Stimulated activated CD4-positive, alpha-beta T cell treated with anti-CD3 and anti-CD28 coated beads, TNF-alpha, amount 100 ng/mL, for 48 hours (primary cell): Measurements from ENCODE around the gene PRKACA.

ENCODE experiments used
- DNase-seq, 3 donors: peaks; one replicate each; pipeline ENCODE4 v3.0.0-alpha.2; 2020; ENCODE audit warnings: low read depth in 3 of 3

Gene PRKACA

DNA sequence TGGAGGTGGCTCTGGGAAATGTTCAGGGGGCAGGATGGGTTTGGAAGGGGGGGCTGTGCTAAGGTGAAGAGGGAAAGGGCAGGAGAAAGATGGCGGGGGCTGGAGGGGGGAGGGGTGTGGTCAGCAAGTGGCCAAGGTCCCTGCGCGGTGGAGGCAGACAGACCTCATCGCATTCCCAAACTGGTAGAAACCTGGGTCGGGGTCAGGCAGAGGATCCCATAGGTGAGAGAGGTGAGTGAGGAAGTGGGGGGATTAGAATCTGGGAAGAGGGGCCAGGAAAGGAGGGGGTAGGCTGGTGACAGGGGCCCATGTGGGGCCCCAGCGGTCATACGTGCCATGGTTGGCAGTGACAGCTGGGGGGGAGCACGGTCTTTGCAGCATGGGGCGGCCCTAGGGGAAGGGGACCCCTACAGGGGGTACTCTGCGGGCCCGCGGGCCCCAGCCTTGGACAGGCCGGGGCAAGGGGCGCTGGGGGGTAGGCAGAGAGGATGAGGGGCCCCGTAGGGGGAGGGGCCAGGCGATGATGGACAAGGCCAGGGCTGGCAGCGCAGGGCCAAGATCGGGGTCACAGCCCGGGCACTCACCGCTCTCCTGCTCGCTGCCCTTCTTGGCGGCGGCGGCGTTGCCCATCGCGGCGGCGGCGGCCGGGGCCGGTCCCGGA, 514 bp downstream of the PRKACA start:
- no peak for DNase-seq

- no peak for DNase-seq
These were observed 1.0 kb downstream of the PRKACA start for GRCh38 chr19:14116525-14116917.

DNA sequence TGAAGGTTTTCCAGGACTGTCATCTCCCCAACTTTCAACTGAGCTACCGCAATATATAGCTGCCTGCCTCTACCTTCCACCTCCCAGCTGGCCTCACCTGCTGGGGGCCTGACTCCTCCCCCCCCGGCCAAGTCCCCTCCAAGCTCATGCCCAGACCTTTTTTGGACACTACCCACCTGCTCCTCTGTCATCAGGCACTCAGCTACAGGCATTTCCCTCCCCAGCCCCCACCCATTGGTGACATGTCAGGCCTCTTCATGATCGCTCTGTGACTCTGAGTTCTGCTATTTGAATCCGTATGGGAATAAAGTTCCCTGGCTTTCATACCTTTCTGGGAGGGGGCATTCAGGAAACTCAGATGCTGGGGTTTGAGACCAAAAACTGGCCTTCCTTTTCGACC, 1.8 kb downstream of the PRKACA start:
- no peak for DNase-seq

DNA sequence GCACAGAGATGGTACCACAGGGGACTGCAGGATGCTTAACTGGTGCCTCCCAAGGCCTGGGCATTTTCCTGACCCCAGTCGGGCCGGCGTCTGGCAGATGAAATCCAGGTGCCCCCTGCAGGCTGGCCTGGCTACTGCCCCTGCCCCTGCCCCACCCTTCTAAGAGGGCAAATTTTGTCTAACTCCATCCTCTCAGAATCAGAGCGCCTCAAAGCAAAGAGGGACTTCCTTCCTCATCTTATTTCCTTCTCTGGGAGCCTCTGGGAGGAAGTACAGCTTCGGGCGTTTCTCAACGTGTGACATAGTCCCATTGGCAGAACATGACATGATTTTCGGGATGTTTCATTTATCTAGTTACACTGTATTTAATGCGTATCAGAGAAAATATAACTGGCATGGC, 2.7 kb downstream of the PRKACA start:
- DNase-seq, result peak in 2 of 3 donors; percentile 31 to 49

GRCh38 chr19:14114439-14114838, 3.1 kb downstream of the PRKACA start:
- no peak for DNase-seq

DNA sequence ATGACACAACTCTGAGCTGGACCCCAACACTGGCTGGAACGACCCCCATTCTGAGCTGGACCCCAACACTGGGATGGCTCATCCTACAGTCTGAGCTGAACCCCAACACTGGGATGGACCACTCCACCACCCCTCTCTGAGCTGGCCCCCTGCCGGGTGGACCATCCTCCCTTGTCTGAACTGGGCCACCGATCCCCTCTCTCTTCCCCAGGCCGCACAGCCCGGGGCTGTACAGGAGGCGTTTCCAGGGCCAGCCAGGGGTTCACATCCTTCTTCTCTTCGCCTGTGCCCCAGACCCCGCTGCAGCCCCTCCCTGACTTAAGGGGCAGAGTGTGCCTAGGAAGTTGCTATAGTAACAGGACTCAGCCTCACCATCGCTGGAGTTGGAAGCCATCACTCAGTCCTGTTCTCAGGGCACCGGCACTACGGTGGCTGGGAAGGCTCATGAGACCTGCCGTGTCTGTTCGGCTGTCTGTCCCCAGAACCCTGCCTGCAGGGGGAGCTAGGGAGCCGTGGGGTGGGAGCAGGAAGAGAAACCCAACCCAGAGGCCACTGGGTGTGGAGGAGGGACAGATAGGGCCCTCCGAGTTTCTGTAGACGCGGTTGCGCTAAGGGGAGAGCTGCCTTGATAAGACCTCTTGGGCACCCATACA, 3.7 kb downstream of the PRKACA start:
- peak; percentile 36 to 55 (median 48) for DNase-seq

DNA sequence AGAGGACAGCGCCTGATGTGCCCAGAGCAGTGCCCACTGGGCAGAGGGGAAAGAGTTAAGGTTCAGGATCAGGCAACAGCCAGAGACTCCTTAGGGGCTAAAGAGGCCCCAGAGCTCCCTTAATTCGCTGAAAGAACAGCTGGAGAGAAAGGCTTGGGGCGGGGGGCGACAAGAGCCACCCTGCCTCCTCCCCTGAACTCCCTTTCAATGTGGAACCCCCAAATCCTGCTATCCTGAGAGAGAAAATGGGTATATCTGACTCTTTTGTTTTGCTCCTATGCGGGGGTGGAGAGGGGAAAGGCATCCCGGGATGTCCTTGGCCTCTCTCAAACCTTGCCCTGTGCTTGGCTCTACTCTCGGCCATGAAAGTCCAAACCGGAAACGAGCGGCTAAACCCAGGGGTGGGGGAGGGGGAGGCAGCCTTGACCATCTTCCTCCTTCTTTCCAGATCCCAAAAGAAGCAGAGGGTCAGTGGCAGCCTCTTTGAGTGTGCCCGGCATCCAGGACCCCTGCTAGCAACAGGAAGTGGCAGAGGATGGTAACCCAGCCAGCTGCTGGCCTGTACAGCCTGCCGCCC, 4.7 kb downstream of the PRKACA start:
- DNase-seq, result no peak

DNA sequence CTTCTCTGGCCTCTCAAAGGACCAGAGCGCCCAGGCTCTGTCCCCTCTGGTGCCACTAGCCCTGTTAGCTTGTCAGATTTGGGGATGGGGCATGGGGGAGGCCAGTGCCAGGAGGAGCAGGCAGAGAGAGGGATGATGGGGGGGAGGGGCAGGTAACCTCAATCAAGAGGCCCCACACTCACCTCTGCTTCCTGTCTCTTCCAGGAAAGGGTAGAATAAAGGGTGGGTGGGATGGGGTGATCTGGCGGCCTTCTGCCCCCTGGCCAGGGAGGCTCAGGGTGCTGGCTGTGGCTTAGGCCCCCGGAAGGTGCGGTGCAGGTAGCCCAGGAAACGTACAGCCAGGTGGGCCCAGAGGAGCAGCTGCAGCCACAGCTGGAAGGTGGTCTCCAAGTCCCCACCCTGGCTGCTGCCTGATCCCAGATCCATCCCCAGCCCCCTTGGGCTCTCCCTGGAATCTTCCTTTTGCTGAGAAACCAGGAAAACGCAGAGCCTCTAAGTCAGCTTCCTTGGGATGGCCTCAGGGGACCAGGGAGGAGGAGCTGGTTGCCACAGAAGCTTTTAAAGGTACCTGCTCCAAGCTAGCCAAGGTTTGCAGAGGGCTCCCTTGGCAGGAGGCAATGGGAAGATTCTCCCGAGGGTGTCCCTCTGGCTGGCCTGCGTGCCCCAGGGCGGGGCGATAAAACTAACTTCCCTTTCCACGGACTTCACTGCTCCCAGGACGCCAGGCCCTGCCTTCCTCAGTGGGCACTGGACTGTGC, 5.3 kb downstream of the PRKACA start:
- no peak for DNase-seq

- no peak for DNase-seq
These were observed 6.1 kb downstream of the PRKACA start for GRCh38 chr19:14111486-14111885.

GRCh38 chr19:14110650-14111049, 6.9 kb downstream of the PRKACA start:
- DNase-seq, result no peak

DNA sequence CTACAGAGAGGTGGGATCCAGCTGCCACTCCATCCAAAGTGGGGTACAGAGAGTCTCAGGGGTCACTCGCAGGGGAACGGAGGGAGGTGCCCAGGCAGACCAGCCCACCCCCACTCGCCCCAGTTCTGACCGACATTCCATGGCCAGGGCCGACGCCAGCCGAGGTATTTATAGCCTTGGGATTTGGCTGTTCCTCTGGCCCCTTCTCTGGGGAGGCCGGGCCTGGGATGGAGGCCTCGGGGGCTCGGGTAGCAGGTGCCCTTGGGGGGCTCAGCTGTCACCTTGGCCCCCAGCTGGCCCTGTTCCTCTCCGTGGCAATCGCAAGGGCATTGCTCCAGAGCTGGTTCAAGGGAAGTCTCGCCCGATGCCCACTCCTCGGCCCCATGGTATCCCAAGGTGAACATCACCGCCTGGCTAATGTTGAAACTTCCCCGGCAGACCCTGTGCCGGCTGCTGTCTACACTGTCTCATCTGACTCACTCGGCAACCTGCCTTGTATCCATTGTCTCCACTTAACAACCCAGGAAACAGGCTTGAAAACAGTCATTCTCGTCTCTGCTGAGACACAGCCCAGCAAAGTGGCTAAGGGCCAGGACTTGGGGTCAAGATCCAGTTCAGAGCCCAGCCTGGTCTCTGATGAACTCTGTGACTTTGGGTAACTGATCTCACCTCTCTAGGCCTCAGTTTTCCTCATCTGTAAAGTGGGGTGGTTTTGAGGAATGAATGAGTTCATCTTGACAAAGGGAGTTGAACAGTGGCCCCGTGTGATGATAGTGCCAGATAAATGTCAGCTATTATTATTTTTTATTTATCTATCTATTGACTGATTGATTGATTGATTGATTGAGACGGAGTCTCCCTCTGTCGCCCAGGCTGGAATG, 9.7 kb downstream of the PRKACA start:
- DNase-seq, result no peak

GRCh38 chr19:14106840-14107239, 10.7 kb downstream of the PRKACA start:
- no peak for DNase-seq

DNA sequence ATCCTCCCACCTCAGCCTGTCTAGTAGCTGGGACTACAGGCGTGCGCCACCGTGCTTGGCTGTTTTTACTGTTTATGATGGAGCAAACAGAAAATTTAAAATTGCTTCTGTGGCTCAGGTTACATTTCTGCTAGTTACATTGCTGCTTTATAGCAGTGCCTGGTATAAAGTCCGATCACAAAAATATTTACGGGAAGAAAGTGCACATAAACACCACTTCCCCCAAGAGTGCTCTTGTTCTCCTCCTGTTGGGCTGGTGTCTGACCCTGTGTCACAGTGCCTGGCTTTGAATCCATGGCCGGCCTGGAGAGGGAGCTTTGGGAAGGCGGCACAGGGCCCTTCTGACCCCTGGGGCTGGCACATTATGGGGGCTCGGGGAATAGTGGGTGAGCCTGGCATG, 11.9 kb downstream of the PRKACA start:
- no peak for DNase-seq

GRCh38 chr19:14103310-14103709, 14.3 kb downstream of the PRKACA start:
- DNase-seq, result no peak

DNA sequence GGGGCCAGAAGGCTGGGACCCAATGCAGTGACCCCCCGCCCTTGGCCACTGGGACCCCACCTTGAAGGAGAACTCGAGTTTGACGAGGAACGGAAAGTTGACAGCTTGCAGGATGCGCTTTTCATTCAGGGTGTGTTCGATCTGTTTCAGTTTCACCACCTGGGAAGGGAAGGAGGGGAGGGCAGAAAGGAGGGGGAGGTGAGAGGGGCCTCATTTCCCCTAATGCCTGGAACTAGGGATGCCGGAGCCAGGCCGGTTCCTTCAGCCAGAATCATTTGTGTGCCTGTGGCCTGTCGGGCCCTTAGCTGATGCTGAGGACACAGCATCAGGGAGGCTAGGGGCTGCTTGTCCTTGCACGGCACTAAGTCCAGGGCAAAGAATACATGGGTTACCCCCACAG, 14.8 kb downstream of the PRKACA start:
- DNase-seq, result no peak

GRCh38 chr19:14102102-14102696, 15.4 kb downstream of the PRKACA start:
- no peak for DNase-seq

DNA sequence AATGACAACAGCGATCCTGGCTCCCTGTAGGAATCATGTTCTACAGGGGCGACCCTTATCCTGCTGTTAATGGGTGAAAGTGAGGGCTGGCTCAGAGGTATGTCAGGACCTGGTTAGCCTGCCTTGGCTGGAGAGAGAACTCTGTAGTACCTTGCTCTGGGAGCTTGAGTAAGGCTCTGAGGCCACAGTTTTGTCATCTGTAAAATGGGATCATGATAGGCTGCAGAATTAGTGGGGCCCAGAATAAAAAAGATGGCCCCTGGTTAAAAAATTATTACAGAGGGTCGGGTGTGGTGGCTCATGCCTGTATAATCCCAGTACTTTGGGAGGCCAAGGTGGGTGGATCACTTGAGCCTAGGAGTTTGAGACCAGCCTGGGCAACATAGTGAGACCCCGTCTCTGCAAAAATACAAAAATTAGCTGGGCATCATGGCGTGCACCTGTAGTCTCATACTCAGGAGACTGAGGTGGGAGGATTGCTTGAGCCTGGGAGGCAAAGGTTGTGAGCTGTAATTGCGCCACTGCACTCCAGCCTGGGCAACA, 16.5 kb downstream of the PRKACA start:
- DNase-seq, result no peak

- DNase-seq, result no peak
These were observed 19.9 kb downstream of the PRKACA start for GRCh38 chr19:14097532-14098151.

GRCh38 chr19:14096272-14096992, 21.1 kb downstream of the PRKACA start:
- no peak for DNase-seq

DNA sequence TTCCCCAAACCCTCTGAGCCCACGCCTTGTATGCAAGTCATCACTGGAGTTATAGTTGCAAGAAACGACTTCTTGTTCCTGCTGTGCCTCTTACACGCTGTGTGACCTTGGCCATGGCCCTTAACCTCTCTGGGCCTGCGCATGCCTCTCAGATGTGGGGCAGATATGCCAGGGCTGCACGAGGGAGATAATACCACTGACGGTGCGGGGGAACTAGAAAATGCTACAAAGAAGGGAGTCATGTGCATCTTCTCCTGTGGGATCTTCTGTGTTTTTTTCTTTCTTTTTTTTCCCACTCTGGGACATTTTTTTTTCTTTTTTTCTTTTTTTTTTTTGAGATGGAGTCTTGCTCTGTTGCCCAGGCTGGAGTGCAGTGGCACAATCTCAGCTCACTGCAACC, 22.7 kb downstream of the PRKACA start:
- DNase-seq, result no peak
